ENCODE data around the gene SLC35F1.

The SLC35F1 gene

DNA sequence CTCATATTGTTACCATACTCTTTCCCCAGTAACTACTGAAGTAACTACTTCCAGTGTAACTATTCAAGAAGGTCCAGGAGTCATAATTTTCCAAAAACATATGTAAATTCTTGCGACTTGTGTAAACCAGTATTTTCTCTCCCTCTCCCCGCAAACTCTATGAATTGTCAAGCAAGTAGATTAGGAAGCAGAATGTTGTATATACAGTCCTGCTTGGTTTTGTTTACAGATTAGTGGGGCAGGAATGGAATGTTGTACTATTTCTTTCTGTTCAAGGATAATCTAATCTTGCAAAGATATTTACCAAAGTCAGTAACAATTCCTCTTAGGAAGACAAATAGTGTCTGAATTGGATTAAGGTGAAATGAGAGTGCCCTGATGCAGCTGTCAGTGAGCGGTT, 406.1 kb downstream of the SLC35F1 start:
- H3K4me3 ChIP-seq (replicated peaks; ENCODE audit: insufficient read depth, low read length): no peak overlapping the region
- TF ChIP-seq, protein P1, sequence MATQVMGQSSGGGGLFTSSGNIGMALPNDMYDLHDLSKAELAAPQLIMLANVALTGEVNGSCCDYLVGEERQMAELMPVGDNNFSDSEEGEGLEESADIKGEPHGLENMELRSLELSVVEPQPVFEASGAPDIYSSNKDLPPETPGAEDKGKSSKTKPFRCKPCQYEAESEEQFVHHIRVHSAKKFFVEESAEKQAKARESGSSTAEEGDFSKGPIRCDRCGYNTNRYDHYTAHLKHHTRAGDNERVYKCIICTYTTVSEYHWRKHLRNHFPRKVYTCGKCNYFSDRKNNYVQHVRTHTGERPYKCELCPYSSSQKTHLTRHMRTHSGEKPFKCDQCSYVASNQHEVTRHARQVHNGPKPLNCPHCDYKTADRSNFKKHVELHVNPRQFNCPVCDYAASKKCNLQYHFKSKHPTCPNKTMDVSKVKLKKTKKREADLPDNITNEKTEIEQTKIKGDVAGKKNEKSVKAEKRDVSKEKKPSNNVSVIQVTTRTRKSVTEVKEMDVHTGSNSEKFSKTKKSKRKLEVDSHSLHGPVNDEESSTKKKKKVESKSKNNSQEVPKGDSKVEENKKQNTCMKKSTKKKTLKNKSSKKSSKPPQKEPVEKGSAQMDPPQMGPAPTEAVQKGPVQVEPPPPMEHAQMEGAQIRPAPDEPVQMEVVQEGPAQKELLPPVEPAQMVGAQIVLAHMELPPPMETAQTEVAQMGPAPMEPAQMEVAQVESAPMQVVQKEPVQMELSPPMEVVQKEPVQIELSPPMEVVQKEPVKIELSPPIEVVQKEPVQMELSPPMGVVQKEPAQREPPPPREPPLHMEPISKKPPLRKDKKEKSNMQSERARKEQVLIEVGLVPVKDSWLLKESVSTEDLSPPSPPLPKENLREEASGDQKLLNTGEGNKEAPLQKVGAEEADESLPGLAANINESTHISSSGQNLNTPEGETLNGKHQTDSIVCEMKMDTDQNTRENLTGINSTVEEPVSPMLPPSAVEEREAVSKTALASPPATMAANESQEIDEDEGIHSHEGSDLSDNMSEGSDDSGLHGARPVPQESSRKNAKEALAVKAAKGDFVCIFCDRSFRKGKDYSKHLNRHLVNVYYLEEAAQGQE (IDR thresholded peaks at IDR 0.05; ENCODE audit: insufficient replicate concordance, low read depth): no peak
- TF ChIP-seq POLR2AphosphoS5 (IDR thresholded peaks at IDR 0.05; ENCODE audit: low read depth): no peak
- no peak for TF ChIP-seq GABPA (IDR thresholded peaks at IDR 0.05; ENCODE audit: low read depth)
- no peak for TF ChIP-seq SPI1 (IDR thresholded peaks at IDR 0.05; ENCODE audit: borderline replicate concordance, low read depth)
- no peak for TF ChIP-seq CTCF (IDR thresholded peaks at IDR 0.05; ENCODE audit: insufficient read depth, low read length)
- no peak for DNase-seq (ENCODE audit: low read depth in 1 of 2, low spot score in 1 of 2)
- H3K27ac ChIP-seq (replicated peaks): no peak overlapping the region
- no peaks in the 10 kb centered on the region for H3K27me3 ChIP-seq (ENCODE audit: insufficient read depth, poor library complexity, severe bottlenecking)

DNA sequence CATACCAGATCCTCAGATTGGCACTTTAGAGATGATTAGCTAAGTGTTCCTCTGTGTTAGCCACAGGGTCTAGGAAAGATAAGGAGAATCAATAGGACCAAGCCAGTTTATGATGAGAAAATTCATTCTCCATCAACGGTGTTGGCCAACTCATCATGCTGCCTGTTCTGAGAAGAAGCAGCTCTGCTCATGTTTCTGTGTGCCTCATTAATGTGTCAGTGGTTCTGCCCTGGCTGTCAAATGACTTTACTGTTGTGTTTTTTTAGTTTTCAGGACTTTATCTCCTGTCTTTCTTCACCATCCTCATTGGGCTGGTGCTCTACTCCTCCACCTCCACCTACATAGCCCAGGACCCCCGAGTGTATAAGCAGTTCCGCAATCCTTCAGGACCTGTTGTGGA, 406.7 kb downstream of the SLC35F1 start:
- TF ChIP-seq GABPA (IDR thresholded peaks at IDR 0.05; ENCODE audit: low read depth) (no peak), POLR2AphosphoS5 (IDR thresholded peaks at IDR 0.05; ENCODE audit: low read depth) (no peak), SPI1 (IDR thresholded peaks at IDR 0.05; ENCODE audit: borderline replicate concordance, low read depth) (no peak), CTCF (IDR thresholded peaks at IDR 0.05; ENCODE audit: insufficient read depth, low read length) (no peak)
- TF ChIP-seq, protein P1 (IDR thresholded peaks at IDR 0.05; ENCODE audit: insufficient replicate concordance, low read depth): no peak
- no peak overlapping the region for H3K27ac ChIP-seq (replicated peaks)
- no peaks in the 10 kb centered on the region for H3K27me3 ChIP-seq (ENCODE audit: insufficient read depth, poor library complexity, severe bottlenecking)
- no peak overlapping the region for H3K4me3 ChIP-seq (replicated peaks; ENCODE audit: insufficient read depth, low read length)
- DNase-seq (ENCODE audit: low read depth in 1 of 2, low spot score in 1 of 2): no peak

GRCh38 chr6:118316796-118317384, 409.8 kb downstream of the SLC35F1 start:
- no peaks in the 10 kb centered on the region for H3K27me3 ChIP-seq (ENCODE audit: insufficient read depth, poor library complexity, severe bottlenecking)
- H3K27ac ChIP-seq (replicated peaks): no peak overlapping the region
- TF ChIP-seq CTCF (IDR thresholded peaks at IDR 0.05; ENCODE audit: insufficient read depth, low read length): no peak
- no peak overlapping the region for H3K4me3 ChIP-seq (replicated peaks; ENCODE audit: insufficient read depth, low read length)
- no peak for DNase-seq (ENCODE audit: low read depth in 1 of 2, low spot score in 1 of 2)

Data from HL-60 (cell line).